Heart left ventricle (tissue), 13 donors: ENCODE results near the gene CCDC127.

Source experiments
- CTCF ChIP-seq, 12 donors: fragments of 200-600 bp; sonication (generic) in 4 of 12; IDR thresholded peaks; one replicate each; pipeline versions ENCODE4 v1.5.0 to v1.8.0; 2018 to 2022; ENCODE audit warnings: antibody characterized with exemption in 12 of 12, mild to moderate bottlenecking in 5 of 12
- POLR2A ChIP-seq, 2 donors: fragments of 450-650 bp; IDR thresholded peaks; one replicate each; pipeline ENCODE4 v1.6.1; 2017; ENCODE audit warnings: antibody characterized with exemption in 2 of 2, mild to moderate bottlenecking in 2 of 2, moderate library complexity in 2 of 2
- donor health status: ischemic (EF 13 %, LVEDD 7.1; RV severe dilation, severe dysfunction).
- donor health status: DM: no; HTN: yes; CAD: no.
- donor health status: DM: no; HTN: no; CAD: no.
- donor health status: ischemic (EF 25% LVEDD 6.9; RV normal size, moderate dysfunction).
- donor health status: ischemic (EF 25% LVEDD 5.7; RV mildly dilated, moderate dysfunction).
- donor health status: ischemic (EF 35%, LVEDD 5.7; RV mildly dilated, moderate dysfunction).
- donor health status: nonischemic (EF 11% LVEDD 7.7; RV severe dilation, severe dysfunction).
- donor health status: DM: yes; HTN: yes; CAD: no.
- donor health status: PGD.
- donor health status: ischemic (EF 29% LVEDD 5.4; RV normal size, mild dysfunction).
- donor health status: nonischemic (EF 23%, LVEDD 6.1; RV moderate dilation, normal function).

- TF ChIP-seq CTCF (IDR thresholded peaks at IDR 0.05) (no peak), POLR2A (IDR thresholded peaks at IDR 0.05) (no peak)
Observed at GRCh38 chr5:154826-155225, 63.1 kb downstream of the CCDC127 start.
